Fibroblast of skin of scalp (primary cell): ENCODE data around the gene PAX5.

Experiments
- DNase-seq: peaks from one replicate; pipeline ENCODE4 v3.0.0-alpha.2; 2013

The PAX5 gene

GRCh38 chr9:36985769-36986467 lies 48.1 kb downstream of the PAX5 start:
- no peak for DNase-seq

- no peak for DNase-seq
Measured at GRCh38 chr9:36985061-36985768, 48.9 kb downstream of the PAX5 start.

- DNase-seq: no peak
Measured at GRCh38 chr9:36980148-36980974, 53.7 kb downstream of the PAX5 start.

GRCh38 chr9:36976371-36977030 lies 57.6 kb downstream of the PAX5 start:
- no peak for DNase-seq

- no peak for DNase-seq
Measured at GRCh38 chr9:36974731-36975130, 59.3 kb downstream of the PAX5 start.

GRCh38 chr9:36971935-36972488 lies 62.1 kb downstream of the PAX5 start:
- DNase-seq: no peak

- no peak for DNase-seq
Measured at GRCh38 chr9:36970007-36970888, 63.8 kb downstream of the PAX5 start.

GRCh38 chr9:36969216-36969771 lies 64.8 kb downstream of the PAX5 start:
- DNase-seq: no peak

GRCh38 chr9:36968574-36969215 lies 65.4 kb downstream of the PAX5 start:
- DNase-seq: no peak

- no peak for DNase-seq
Measured at GRCh38 chr9:36967997-36968396, 66.1 kb downstream of the PAX5 start.

GRCh38 chr9:36966371-36967097 lies 67.5 kb downstream of the PAX5 start:
- DNase-seq: no peak

GRCh38 chr9:36964791-36965190 lies 69.3 kb downstream of the PAX5 start:
- no peak for DNase-seq

GRCh38 chr9:36963346-36963745 lies 70.7 kb downstream of the PAX5 start:
- no peak for DNase-seq

GRCh38 chr9:36962691-36963090 lies 71.4 kb downstream of the PAX5 start:
- DNase-seq: no peak

GRCh38 chr9:36961561-36962325 lies 72.3 kb downstream of the PAX5 start:
- DNase-seq: peak; percentile 6

GRCh38 chr9:36961051-36961450 lies 73.0 kb downstream of the PAX5 start:
- no peak for DNase-seq

- no peak for DNase-seq
Measured at GRCh38 chr9:36960575-36960955, 73.5 kb downstream of the PAX5 start.

GRCh38 chr9:36959681-36960574 lies 74.1 kb downstream of the PAX5 start:
- no peak for DNase-seq
